ENCODE measurements around the gene ARL3. TPM values are rescaled to one million over a fixed set of nuclear protein-coding genes. Genes with fewer than 3 reads are reported as not detected.

The ARL3 gene
- total RNA-seq, 1 donor from 2014 or later, result 20.3 TPM

DNA sequence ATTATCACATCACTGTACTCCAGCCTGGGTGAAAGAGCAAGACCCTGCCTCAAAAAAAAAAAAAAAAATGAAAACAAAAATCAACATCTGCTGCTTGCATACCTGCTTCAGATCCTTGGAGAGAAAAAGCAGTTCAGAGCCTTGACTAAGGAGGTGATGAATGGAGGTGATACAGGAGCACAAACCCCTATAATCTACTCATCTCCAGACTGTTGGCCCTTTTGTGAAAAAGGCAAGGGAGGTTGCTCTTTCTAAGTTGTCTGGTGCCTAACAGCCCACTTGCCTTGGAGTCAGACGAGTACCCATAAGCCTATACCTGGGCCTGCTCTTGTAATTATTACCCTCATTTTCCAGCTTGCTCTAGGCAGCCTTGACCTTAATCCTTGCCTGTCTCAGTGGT lies 1.7 kb upstream of the ARL3 start:
- Mint-ChIP-seq H3K9me3 (ENCODE audit: unreplicated experiment) (peaks cover 12% of the 10 kb centered on the region), H3K4me1 (ENCODE audit: low read depth, unreplicated experiment) (peaks cover 20% of the 10 kb centered on the region), H3K36me3 (ENCODE audit: unreplicated experiment) (no peaks in the 10 kb centered on the region), H3K27me3 (ENCODE audit: unreplicated experiment) (peaks cover 5% of the 10 kb centered on the region), H3K4me3 (ENCODE audit: unreplicated experiment) (peak overlapping the region; percentile 53), H3K27ac (ENCODE audit: unreplicated experiment) (peak overlapping the region; percentile 60)
- TF ChIP-seq, protein P1, sequence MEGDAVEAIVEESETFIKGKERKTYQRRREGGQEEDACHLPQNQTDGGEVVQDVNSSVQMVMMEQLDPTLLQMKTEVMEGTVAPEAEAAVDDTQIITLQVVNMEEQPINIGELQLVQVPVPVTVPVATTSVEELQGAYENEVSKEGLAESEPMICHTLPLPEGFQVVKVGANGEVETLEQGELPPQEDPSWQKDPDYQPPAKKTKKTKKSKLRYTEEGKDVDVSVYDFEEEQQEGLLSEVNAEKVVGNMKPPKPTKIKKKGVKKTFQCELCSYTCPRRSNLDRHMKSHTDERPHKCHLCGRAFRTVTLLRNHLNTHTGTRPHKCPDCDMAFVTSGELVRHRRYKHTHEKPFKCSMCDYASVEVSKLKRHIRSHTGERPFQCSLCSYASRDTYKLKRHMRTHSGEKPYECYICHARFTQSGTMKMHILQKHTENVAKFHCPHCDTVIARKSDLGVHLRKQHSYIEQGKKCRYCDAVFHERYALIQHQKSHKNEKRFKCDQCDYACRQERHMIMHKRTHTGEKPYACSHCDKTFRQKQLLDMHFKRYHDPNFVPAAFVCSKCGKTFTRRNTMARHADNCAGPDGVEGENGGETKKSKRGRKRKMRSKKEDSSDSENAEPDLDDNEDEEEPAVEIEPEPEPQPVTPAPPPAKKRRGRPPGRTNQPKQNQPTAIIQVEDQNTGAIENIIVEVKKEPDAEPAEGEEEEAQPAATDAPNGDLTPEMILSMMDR (IDR thresholded peaks at IDR 0.05; ENCODE audit: partially characterized antibody, unreplicated experiment), result no peak
- DNase-seq, result no peak

DNA sequence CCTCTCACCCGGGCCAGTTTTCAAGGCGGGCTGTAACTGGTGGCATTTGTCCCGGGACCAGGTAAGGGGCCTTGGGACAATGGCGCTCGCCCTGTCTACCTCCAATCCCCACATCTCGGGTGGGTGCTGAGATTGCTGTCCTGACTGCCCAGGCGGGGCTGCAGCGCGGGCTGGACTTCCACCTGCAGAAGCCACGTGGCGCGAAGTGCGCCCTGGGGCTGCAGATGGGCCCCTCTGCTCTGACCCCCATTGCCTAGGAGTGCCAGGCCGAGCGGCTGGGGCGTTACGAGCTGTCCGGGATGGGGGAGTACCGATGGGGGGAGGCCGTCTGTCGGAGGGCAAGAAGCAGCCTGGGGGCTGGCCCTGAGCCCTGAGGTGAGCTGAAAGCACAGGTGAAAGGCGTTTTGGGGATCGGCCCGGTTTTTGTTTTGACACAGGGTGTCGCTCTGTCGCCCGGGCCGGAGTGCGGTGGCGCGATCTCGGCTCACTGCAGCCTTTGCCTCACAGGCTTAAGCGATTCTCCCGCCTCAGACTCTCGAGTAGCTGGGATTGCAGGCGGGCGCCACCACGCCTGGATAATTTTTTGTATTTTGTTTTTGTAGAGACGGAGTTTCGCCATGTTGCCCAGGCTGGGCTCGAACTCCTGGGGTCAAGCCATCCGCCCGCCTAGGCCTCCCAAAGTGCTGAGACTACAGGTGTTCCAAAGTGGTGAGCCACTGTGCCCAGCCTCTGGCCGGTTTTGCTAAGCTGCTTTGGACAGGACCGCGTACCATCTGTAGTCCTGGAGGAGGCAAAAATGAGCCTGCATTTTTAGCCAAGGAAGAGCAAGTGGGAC lies 641 bp upstream of the ARL3 start, which contains the start of gene SFXN2:
SFXN2 (plus strand) TSS at position 16 of the 835 bp plus-strand sequence. CDS start 12,001 bp downstream, outside the sequence.
- H3K4me1 Mint-ChIP-seq (ENCODE audit: low read depth, unreplicated experiment), result peaks cover 20% of the 10 kb centered on the region
- TF ChIP-seq, protein P1 (IDR thresholded peaks at IDR 0.05; ENCODE audit: partially characterized antibody, unreplicated experiment), result no peak
- H3K4me3 Mint-ChIP-seq (ENCODE audit: unreplicated experiment), result peak within 1 kb of the TSS; percentile 88
- DNase-seq, result peak; percentile 30
- H3K36me3 Mint-ChIP-seq (ENCODE audit: unreplicated experiment), result no peaks in the 10 kb centered on the region
- H3K27me3 Mint-ChIP-seq (ENCODE audit: unreplicated experiment), result peaks cover 5% of the 10 kb centered on the region
- peaks cover 12% of the 10 kb centered on the region for H3K9me3 Mint-ChIP-seq (ENCODE audit: unreplicated experiment)
- peak within 1 kb of the TSS; percentile 85 for H3K27ac Mint-ChIP-seq (ENCODE audit: unreplicated experiment)

DNA sequence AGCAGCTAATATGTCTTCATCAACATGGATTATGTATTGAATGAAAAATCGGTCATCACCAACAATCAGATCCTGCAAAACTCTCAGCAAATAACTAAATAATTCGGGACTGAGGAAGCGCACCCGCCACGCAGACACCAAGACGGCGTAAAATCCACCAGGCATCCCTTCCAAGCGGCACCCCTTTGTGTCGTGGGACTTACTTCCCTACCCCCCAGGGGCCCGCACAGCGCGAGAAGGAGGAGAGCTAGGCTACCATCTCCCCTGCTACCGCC lies 721 bp downstream of the ARL3 start:
- H3K4me1 Mint-ChIP-seq (ENCODE audit: low read depth, unreplicated experiment), result peaks cover 18% of the 10 kb centered on the region
- H3K4me3 Mint-ChIP-seq (ENCODE audit: unreplicated experiment), result peak overlapping the region; percentile 88
- DNase-seq, result no peak
- peak overlapping the region; percentile 85 for H3K27ac Mint-ChIP-seq (ENCODE audit: unreplicated experiment)
- TF ChIP-seq, protein P1 (IDR thresholded peaks at IDR 0.05; ENCODE audit: partially characterized antibody, unreplicated experiment), result peak; percentile 70
- H3K27me3 Mint-ChIP-seq (ENCODE audit: unreplicated experiment), result peaks cover 5% of the 10 kb centered on the region
- H3K9me3 Mint-ChIP-seq (ENCODE audit: unreplicated experiment), result peaks cover 7% of the 10 kb centered on the region
- no peaks in the 10 kb centered on the region for H3K36me3 Mint-ChIP-seq (ENCODE audit: unreplicated experiment)

DNA sequence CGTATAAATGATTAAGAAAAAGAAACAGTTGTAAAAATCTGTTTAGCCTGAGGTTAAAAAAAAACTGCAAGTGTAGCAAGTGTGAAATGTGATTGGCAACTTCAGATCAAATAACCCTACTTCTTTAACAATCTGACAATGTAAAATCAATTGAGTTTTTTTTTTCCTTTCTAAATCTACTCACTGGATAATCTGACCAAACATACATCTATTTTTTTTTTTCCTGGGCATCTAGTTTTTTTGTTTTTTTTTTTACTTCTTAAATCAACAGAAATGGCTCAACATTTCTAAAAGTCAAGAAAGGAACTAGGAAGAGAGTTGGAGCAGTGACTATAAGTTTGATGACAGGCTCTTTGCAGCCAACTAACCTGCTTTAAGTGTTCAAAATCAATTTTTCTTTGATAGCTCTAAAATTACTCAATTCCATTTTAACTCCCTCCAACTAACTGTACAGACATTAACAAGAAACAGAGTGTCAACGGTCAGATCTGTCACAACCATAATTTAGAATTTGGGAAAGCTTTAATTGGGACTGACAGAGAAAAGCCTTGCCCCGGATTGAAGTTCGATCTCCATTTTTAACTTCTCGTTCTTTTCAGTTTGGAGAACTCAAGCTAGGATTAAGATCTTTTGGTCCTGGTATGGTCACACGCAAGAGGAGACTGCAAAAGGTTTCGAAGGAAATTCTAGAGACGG lies 1.2 kb downstream of the ARL3 start:
- Mint-ChIP-seq H3K4me3 (ENCODE audit: unreplicated experiment) (peak overlapping the region; percentile 88), H3K27me3 (ENCODE audit: unreplicated experiment) (peaks cover 5% of the 10 kb centered on the region), H3K27ac (ENCODE audit: unreplicated experiment) (peak overlapping the region; percentile 85), H3K36me3 (ENCODE audit: unreplicated experiment) (no peaks in the 10 kb centered on the region), H3K9me3 (ENCODE audit: unreplicated experiment) (peaks cover 7% of the 10 kb centered on the region), H3K4me1 (ENCODE audit: low read depth, unreplicated experiment) (peaks cover 16% of the 10 kb centered on the region)
- TF ChIP-seq, protein P1 (IDR thresholded peaks at IDR 0.05; ENCODE audit: partially characterized antibody, unreplicated experiment), result no peak
- DNase-seq, result no peak

DNA sequence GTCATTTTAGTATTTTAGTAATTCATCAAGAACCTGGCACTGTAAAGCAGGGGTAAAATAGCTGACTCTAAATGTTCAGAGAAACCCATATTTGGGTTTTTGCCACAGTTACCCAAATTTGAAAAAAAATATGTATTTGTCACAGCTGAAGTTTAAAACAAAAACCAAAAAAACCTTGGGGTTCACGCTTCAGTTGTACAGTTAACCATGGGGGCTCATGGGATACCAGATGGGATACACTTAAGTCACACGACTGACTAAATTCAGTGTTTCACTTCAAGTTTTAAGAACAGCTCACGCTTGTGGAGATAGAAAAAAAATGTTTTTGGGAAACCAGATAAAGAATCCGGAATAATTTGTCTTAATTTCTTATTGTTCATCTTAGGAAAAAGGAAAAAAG lies 2.1 kb downstream of the ARL3 start:
- peaks cover 7% of the 10 kb centered on the region for H3K9me3 Mint-ChIP-seq (ENCODE audit: unreplicated experiment)
- peak overlapping the region; percentile 88 for H3K4me3 Mint-ChIP-seq (ENCODE audit: unreplicated experiment)
- no peaks in the 10 kb centered on the region for H3K36me3 Mint-ChIP-seq (ENCODE audit: unreplicated experiment)
- TF ChIP-seq, protein P1 (IDR thresholded peaks at IDR 0.05; ENCODE audit: partially characterized antibody, unreplicated experiment), result no peak
- H3K27me3 Mint-ChIP-seq (ENCODE audit: unreplicated experiment), result peaks cover 5% of the 10 kb centered on the region
- DNase-seq, result no peak
- peaks cover 12% of the 10 kb centered on the region for H3K4me1 Mint-ChIP-seq (ENCODE audit: low read depth, unreplicated experiment)
- no peak overlapping the region for H3K27ac Mint-ChIP-seq (ENCODE audit: unreplicated experiment)
